ENCODE measurements around the gene DCXR.

Gene DCXR

GRCh38 chr17:81998691-81999438, 38.6 kb downstream of the DCXR start:
- DNase-seq (ENCODE audit: low read depth in 3 of 3), result no peak

- no peak for DNase-seq (ENCODE audit: low read depth in 3 of 3)
Measured at GRCh38 chr17:81998212-81998611, 39.3 kb downstream of the DCXR start.

- DNase-seq (ENCODE audit: low read depth in 3 of 3), result no peak
Measured at GRCh38 chr17:81996757-81997441, 40.6 kb downstream of the DCXR start.

- DNase-seq (ENCODE audit: low read depth in 3 of 3), result no peak
Measured at GRCh38 chr17:81996232-81996756, 41.2 kb downstream of the DCXR start.

GRCh38 chr17:81995463-81996231, 41.9 kb downstream of the DCXR start:
- DNase-seq (ENCODE audit: low read depth in 3 of 3), result no peak

GRCh38 chr17:81994593-81995462, 42.7 kb downstream of the DCXR start:
- no peak for DNase-seq (ENCODE audit: low read depth in 3 of 3)

GRCh38 chr17:81993729-81994592, 43.5 kb downstream of the DCXR start:
- DNase-seq (ENCODE audit: low read depth in 3 of 3), result no peak

- no peak for DNase-seq (ENCODE audit: low read depth in 3 of 3)
Measured at GRCh38 chr17:81992306-81993102, 45.0 kb downstream of the DCXR start.

GRCh38 chr17:81991684-81992305, 45.7 kb downstream of the DCXR start:
- DNase-seq (ENCODE audit: low read depth in 3 of 3), result no peak

GRCh38 chr17:81990836-81991683, 46.4 kb downstream of the DCXR start:
- DNase-seq (ENCODE audit: low read depth in 3 of 3), result no peak

GRCh38 chr17:81987161-81987770, 50.2 kb downstream of the DCXR start:
- DNase-seq (ENCODE audit: low read depth in 3 of 3), result no peak

GRCh38 chr17:81986606-81987005, 50.9 kb downstream of the DCXR start:
- DNase-seq (ENCODE audit: low read depth in 3 of 3), result no peak

Data from stimulated activated CD4-positive, alpha-beta T cell treated with anti-CD3 and anti-CD28 coated beads, TNF-alpha, amount 100 ng/mL, for 48 hours (primary cell).